Effector memory CD8-positive, alpha-beta T cell (primary cell): ENCODE measurements around the gene SERF2.
A peak's percentile ranks its signal among the peaks of the same experiment; 100 is the strongest.
"Not testable (repeated sequence)": the region's sequence is repeated elsewhere in the genome, so short reads cannot be mapped to it uniquely, and the experiment has no call there.

Experiments used
- ATAC-seq: fragments of 150-1000 bp; cut with Tn5 transposase; replicated peaks from 2 replicates; pipeline ENCODE4 v1.10.0; 2021; ENCODE audit warnings: mild to moderate bottlenecking, moderate library complexity
- DNase-seq, 3 experiments: peaks; one replicate each; pipeline ENCODE4 v3.0.0; 2021
- H3K27ac Mint-ChIP-seq, 2 donors: one replicate each; pipeline ENCODE4 v1.8.0; 2022; ENCODE audit warnings: mild to moderate bottlenecking in 2 of 2, mixed read lengths in 2 of 2, moderate library complexity in 2 of 2
- H3K27me3 Mint-ChIP-seq, 2 donors: one replicate each; pipeline ENCODE4 v1.8.0; 2022; ENCODE audit warnings: mixed read lengths in 2 of 2
- H3K36me3 Mint-ChIP-seq: one replicate; pipeline ENCODE4 v1.8.0; 2022; ENCODE audit warnings: mild to moderate bottlenecking, moderate library complexity, mixed read lengths; ENCODE audit not compliant: insufficient read depth
- H3K4me1 Mint-ChIP-seq, 2 donors: one replicate each; pipeline ENCODE4 v1.8.0; 2022; ENCODE audit warnings: low read depth in 2 of 2, mixed read lengths in 2 of 2
- H3K4me3 Mint-ChIP-seq, 2 donors: one replicate each; pipeline ENCODE4 v1.8.0; 2022; ENCODE audit warnings: mild to moderate bottlenecking in 2 of 2, mixed read lengths in 2 of 2, moderate library complexity in 2 of 2
- H3K9me3 Mint-ChIP-seq, 2 donors: one replicate each; pipeline ENCODE4 v1.8.0; 2022; ENCODE audit warnings: mixed read lengths in 2 of 2
- total RNA-seq, 9 experiments: gene quantifications; one replicate each; lab custom pipeline; 2026; lab: John Stamatoyannopoulos, UW

SERF2 gene
- 175 to 251 (median 213) reads per million in 9 experiments for total RNA-seq

- peaks cover 44% of the 10 kb centered on the region for H3K36me3 Mint-ChIP-seq
- H3K27ac Mint-ChIP-seq: peak within 1 kb of the TSS; percentile 97 to 98
- H3K27me3 Mint-ChIP-seq: no peaks in the 10 kb centered on the region
- no peaks in the 10 kb centered on the region for H3K9me3 Mint-ChIP-seq
- DNase-seq (peak; percentile 97 to 99 (median 98)), ATAC-seq (peak; percentile 88)
- H3K4me1 Mint-ChIP-seq: peaks cover 31 to 55% of the 10 kb centered on the region in 2 donors
- peak within 1 kb of the TSS; percentile 95 to 97 for H3K4me3 Mint-ChIP-seq
Measured at GRCh38 chr15:43791993-43792760, at the start of gene SERF2. Gene SERF2 (plus strand): TSS chr15:43792320. CDS start chr15:43792377, 57 bp downstream.

GRCh38 chr15:43746245-43746902, 45.7 kb upstream of the SERF2 start, which contains the start of gene PDIA3:
Gene PDIA3 (plus strand): TSS chr15:43746438. CDS start chr15:43746540, 102 bp downstream.
- H3K4me3 Mint-ChIP-seq: peak within 1 kb of the TSS; percentile 90 to 92
- peaks cover 28 to 29% of the 10 kb centered on the region in 2 donors for H3K4me1 Mint-ChIP-seq
- peaks cover 40% of the 10 kb centered on the region for H3K36me3 Mint-ChIP-seq
- H3K9me3 Mint-ChIP-seq, H3K27me3 Mint-ChIP-seq: not testable (repeated sequence)
- peak within 1 kb of the TSS; percentile 97 for H3K27ac Mint-ChIP-seq
- ATAC-seq (peak; percentile 70), DNase-seq (peak; percentile 73 to 79 (median 78))

- Mint-ChIP-seq H3K4me1 (peaks cover 33% of the 10 kb centered on the region in 2 donors), H3K27ac (peak overlapping the region; percentile 97), H3K36me3 (peaks cover 40% of the 10 kb centered on the region), H3K4me3 (peak overlapping the region; percentile 90 to 92)
- not testable (repeated sequence) for DNase-seq, H3K9me3 Mint-ChIP-seq, H3K27me3 Mint-ChIP-seq
- ATAC-seq: peak; percentile 29
Measured at GRCh38 chr15:43746903-43747309, 45.2 kb upstream of the SERF2 start.

GRCh38 chr15:43748376-43748775, 43.7 kb upstream of the SERF2 start:
- H3K36me3 Mint-ChIP-seq: peaks cover 48% of the 10 kb centered on the region
- DNase-seq (peak in 1 of 3 experiments; percentile 9), ATAC-seq (peak; percentile 13)
- H3K27ac Mint-ChIP-seq: peak overlapping the region; percentile 97
- peak overlapping the region; percentile 90 to 92 for H3K4me3 Mint-ChIP-seq
- peaks cover 37 to 46% of the 10 kb centered on the region in 2 donors for H3K4me1 Mint-ChIP-seq
- H3K27me3 Mint-ChIP-seq: no peaks in the 10 kb centered on the region
- no peaks in the 10 kb centered on the region for H3K9me3 Mint-ChIP-seq

GRCh38 chr15:43749690-43750345, 42.3 kb upstream of the SERF2 start:
- no peaks in the 10 kb centered on the region for H3K27me3 Mint-ChIP-seq
- peak overlapping the region; percentile 81 to 97 for H3K27ac Mint-ChIP-seq
- peaks cover 63% of the 10 kb centered on the region for H3K36me3 Mint-ChIP-seq
- no peaks in the 10 kb centered on the region for H3K9me3 Mint-ChIP-seq
- peak; percentile 28 to 38 (median 36) for DNase-seq
- peak overlapping the region; percentile 68 to 78 for H3K4me3 Mint-ChIP-seq
- peaks cover 38 to 55% of the 10 kb centered on the region in 2 donors for H3K4me1 Mint-ChIP-seq
- ATAC-seq: peak; percentile 62

GRCh38 chr15:43751885-43752284, 40.2 kb upstream of the SERF2 start:
- DNase-seq (no peak), ATAC-seq (no peak)
- H3K36me3 Mint-ChIP-seq: peaks cover 68% of the 10 kb centered on the region
- H3K4me3 Mint-ChIP-seq: peak overlapping the region; percentile 0 to 68
- H3K4me1 Mint-ChIP-seq: peaks cover 33 to 54% of the 10 kb centered on the region in 2 donors
- no peaks in the 10 kb centered on the region for H3K9me3 Mint-ChIP-seq
- H3K27me3 Mint-ChIP-seq: no peaks in the 10 kb centered on the region
- peak overlapping the region in 1 of 2 donors; percentile 50 for H3K27ac Mint-ChIP-seq

GRCh38 chr15:43762824-43763223, 29.3 kb upstream of the SERF2 start:
- Mint-ChIP-seq H3K4me1 (peaks cover 0 to 9% of the 10 kb centered on the region in 2 donors), H3K27ac (peak overlapping the region in 1 of 2 donors; percentile 57)

GRCh38 chr15:43763819-43764446, 28.2 kb upstream of the SERF2 start:
- ATAC-seq: no peak
- peaks cover 100% of the 10 kb centered on the region for H3K36me3 Mint-ChIP-seq

More at GRCh38 chr15:43762824-43763223, 29.3 kb upstream of the SERF2 start:
- H3K4me3 Mint-ChIP-seq: no peak overlapping the region
- no peaks in the 10 kb centered on the region for H3K9me3 Mint-ChIP-seq
- H3K36me3 Mint-ChIP-seq: peaks cover 100% of the 10 kb centered on the region
- DNase-seq: no peak
- no peak for ATAC-seq
- no peaks in the 10 kb centered on the region for H3K27me3 Mint-ChIP-seq

GRCh38 chr15:43769584-43770228, 22.4 kb upstream of the SERF2 start:
- Mint-ChIP-seq H3K9me3 (no peaks in the 10 kb centered on the region), H3K4me3 (no peak overlapping the region), H3K36me3 (peaks cover 93% of the 10 kb centered on the region), H3K4me1 (no peaks in the 10 kb centered on the region), H3K27me3 (no peaks in the 10 kb centered on the region), H3K27ac (no peak overlapping the region)
- ATAC-seq (peak; percentile 83), DNase-seq (peak; percentile 46 to 58 (median 58))

More at GRCh38 chr15:43763819-43764446, 28.2 kb upstream of the SERF2 start:
- H3K4me1 Mint-ChIP-seq: peaks cover 0 to 5% of the 10 kb centered on the region in 2 donors
- no peak overlapping the region for H3K4me3 Mint-ChIP-seq
- H3K9me3 Mint-ChIP-seq: no peaks in the 10 kb centered on the region
- H3K27ac Mint-ChIP-seq: peak overlapping the region in 1 of 2 donors; percentile 57
- no peak for DNase-seq
- no peaks in the 10 kb centered on the region for H3K27me3 Mint-ChIP-seq

GRCh38 chr15:43771816-43772215, 20.3 kb upstream of the SERF2 start:
- no peak for DNase-seq
- Mint-ChIP-seq H3K36me3 (peaks cover 86% of the 10 kb centered on the region), H3K4me1 (peaks cover 0 to 6% of the 10 kb centered on the region in 2 donors), H3K27ac (peak overlapping the region in 1 of 2 donors; percentile 66), H3K27me3 (no peaks in the 10 kb centered on the region), H3K4me3 (no peak overlapping the region), H3K9me3 (no peaks in the 10 kb centered on the region)
- ATAC-seq: no peak

GRCh38 chr15:43772624-43773023, 19.5 kb upstream of the SERF2 start:
- Mint-ChIP-seq H3K4me1 (peaks cover 4 to 12% of the 10 kb centered on the region in 2 donors), H3K4me3 (no peak overlapping the region), H3K36me3 (peaks cover 86% of the 10 kb centered on the region), H3K27ac (peak overlapping the region in 1 of 2 donors; percentile 93), H3K9me3 (no peaks in the 10 kb centered on the region), H3K27me3 (no peaks in the 10 kb centered on the region)
- DNase-seq: no peak
- ATAC-seq: no peak

- H3K27ac Mint-ChIP-seq: peak overlapping the region; percentile 17 to 93
- H3K4me3 Mint-ChIP-seq: no peak overlapping the region
- ATAC-seq (no peak), DNase-seq (no peak)
- H3K36me3 Mint-ChIP-seq: peaks cover 77% of the 10 kb centered on the region
- H3K27me3 Mint-ChIP-seq: no peaks in the 10 kb centered on the region
- no peaks in the 10 kb centered on the region for H3K9me3 Mint-ChIP-seq
- peaks cover 8 to 17% of the 10 kb centered on the region in 2 donors for H3K4me1 Mint-ChIP-seq
Measured at GRCh38 chr15:43774062-43774461, 18.1 kb upstream of the SERF2 start.
